Heart left ventricle (tissue), 13 donors: ENCODE measurements around the gene GLYR1.

Experiments
- CTCF ChIP-seq, 12 donors: fragments of 200-600 bp; sonication (generic) in 4 of 12; IDR thresholded peaks; one replicate each; pipeline versions ENCODE4 v1.5.0 to v1.8.0; 2018 to 2022; ENCODE audit warnings: antibody characterized with exemption in 12 of 12, mild to moderate bottlenecking in 5 of 12
- POLR2A ChIP-seq, 2 donors: fragments of 450-650 bp; IDR thresholded peaks; one replicate each; pipeline ENCODE4 v1.6.1; 2017; ENCODE audit warnings: antibody characterized with exemption in 2 of 2, mild to moderate bottlenecking in 2 of 2, moderate library complexity in 2 of 2
- donor health status: ischemic (EF 13 %, LVEDD 7.1; RV severe dilation, severe dysfunction).
- donor health status: DM: no; HTN: yes; CAD: no.
- donor health status: DM: no; HTN: no; CAD: no.
- donor health status: ischemic (EF 25% LVEDD 6.9; RV normal size, moderate dysfunction).
- donor health status: ischemic (EF 25% LVEDD 5.7; RV mildly dilated, moderate dysfunction).
- donor health status: ischemic (EF 35%, LVEDD 5.7; RV mildly dilated, moderate dysfunction).
- donor health status: nonischemic (EF 11% LVEDD 7.7; RV severe dilation, severe dysfunction).
- donor health status: DM: yes; HTN: yes; CAD: no.
- donor health status: PGD.
- donor health status: ischemic (EF 29% LVEDD 5.4; RV normal size, mild dysfunction).
- donor health status: nonischemic (EF 23%, LVEDD 6.1; RV moderate dilation, normal function).

GRCh38 chr16:4814542-4815173, 32.4 kb downstream of the GLYR1 start:
- TF ChIP-seq POLR2A (IDR thresholded peaks at IDR 0.05) = no peak
- no peak for TF ChIP-seq CTCF (IDR thresholded peaks at IDR 0.05)
